GM12878 (cell line): ENCODE results near the gene ELP1.

ENCODE experiments used
- BCLAF1 ChIP-seq: fragments of 450-650 bp; IDR thresholded peaks from 2 replicates; pipeline ENCODE4 v1.6.1; 2017; ENCODE audit warnings: antibody characterized with exemption, mild to moderate bottlenecking, moderate library complexity
- CTCF ChIP-seq, 3 experiments: IDR thresholded peaks in 2 of 3; conservative IDR thresholded peaks in 1 of 3; 2 replicates each; pipeline ENCODE4 v1.5.1; 2011; ENCODE audit warnings: low read depth in 3 of 3, low read length in 3 of 3, mild to moderate bottlenecking in 3 of 3, control low read depth in 2 of 3, moderate library complexity in 2 of 3, inconsistent platforms in 1 of 3, mixed read lengths in 1 of 3; ENCODE audit not compliant: control insufficient read depth in 2 of 3, insufficient read depth in 1 of 3; ENCODE audit errors: extremely low read depth in 1 of 3
- ESRRA ChIP-seq: IDR thresholded peaks from 2 replicates; pipeline ENCODE4 v1.6.1; 2012; ENCODE audit warnings: mild to moderate bottlenecking, low read length, improper control_type of control experiment
- EZH2 ChIP-seq: IDR thresholded peaks from 2 replicates; pipeline ENCODE4 v1.6.1; 2012; ENCODE audit warnings: low read depth, mild to moderate bottlenecking, control low read depth, inconsistent platforms, low read length, borderline replicate concordance; ENCODE audit not compliant: control insufficient read depth
- NRF1 ChIP-seq: conservative IDR thresholded peaks from 2 replicates; pipeline ENCODE4 v1.6.1; 2011; ENCODE audit warnings: mild to moderate bottlenecking, low read depth, low read length, improper control_type of control experiment
- PAX5 ChIP-seq: IDR thresholded peaks from 2 replicates; pipeline ENCODE4 v1.6.1; 2011; ENCODE audit warnings: low read depth, low read length, borderline replicate concordance
- PKNOX1 ChIP-seq: fragments of 450-650 bp; IDR thresholded peaks from 2 replicates; pipeline ENCODE4 v1.6.1; 2016; ENCODE audit warnings: mild to moderate bottlenecking
- POLR2A ChIP-seq: IDR thresholded peaks from 2 replicates; pipeline ENCODE4 v1.6.1; 2011; ENCODE audit warnings: low read depth, mild to moderate bottlenecking, low read length

GRCh38 chr9:108854641-108855528, 79.0 kb downstream of the ELP1 start:
- no peak for TF ChIP-seq NRF1
- TF ChIP-seq POLR2A: no peak
- no peak for TF ChIP-seq CTCF (IDR thresholded peaks at IDR 0.05 in 2 of 3, conservative IDR thresholded peaks at IDR 0.05 in 1 of 3; ENCODE audit: control insufficient read depth in 2 of 3, extremely low read depth in 1 of 3, insufficient read depth in 1 of 3, low read depth in 3 of 3, low read length in 3 of 3)
- no peak for TF ChIP-seq BCLAF1
- TF ChIP-seq EZH2: no peak
- no peak for TF ChIP-seq PKNOX1
- TF ChIP-seq ESRRA: no peak
- TF ChIP-seq PAX5: no peak
